Suprapubic skin (tissue), 4 donors: Measurements from ENCODE around the gene PKM. TPM values are rescaled to one million over a fixed set of nuclear protein-coding genes. Genes with fewer than 3 reads are reported as not detected.
A peak's percentile ranks its signal among the peaks of the same experiment; 100 is the strongest.

Source experiments
- DNase-seq, 2 donors: peaks; one replicate each; pipeline ENCODE4 v3.0.0-alpha.2; 2019; ENCODE audit warnings: low spot score in 2 of 2
- H3K27ac ChIP-seq: fragments of 200-600 bp; sonication (generic); one replicate; pipeline ENCODE4 v1.5.1; 2019
- H3K27me3 ChIP-seq: fragments of 200-600 bp; sonication (generic); one replicate; pipeline ENCODE4 v1.5.1; 2019
- H3K36me3 ChIP-seq: fragments of 200-600 bp; sonication (generic); one replicate; pipeline ENCODE4 v1.5.1; 2019
- H3K4me1 ChIP-seq: fragments of 200-600 bp; sonication (generic); one replicate; pipeline ENCODE4 v1.5.1; 2019
- H3K4me3 ChIP-seq: fragments of 200-600 bp; sonication (generic); one replicate; pipeline ENCODE4 v1.5.1; 2019; ENCODE audit warnings: mild to moderate bottlenecking
- H3K9me3 ChIP-seq: fragments of 200-600 bp; sonication (generic); one replicate; pipeline ENCODE4 v1.5.1; 2019
- EP300 ChIP-seq: sonication (generic); formaldehyde crosslinking; IDR thresholded peaks from one replicate; pipeline ENCODE4 v1.6.1; 2017; ENCODE audit warnings: antibody characterized with exemption
- POLR2A ChIP-seq, 2 donors: fragments of 450-650 bp; IDR thresholded peaks; one replicate each; pipeline ENCODE4 v1.6.1; 2017; ENCODE audit warnings: antibody characterized with exemption in 2 of 2, mild to moderate bottlenecking in 2 of 2, moderate library complexity in 2 of 2
- POLR2AphosphoS5 ChIP-seq, 3 donors: sonication (generic); formaldehyde crosslinking; IDR thresholded peaks; one replicate each; pipeline ENCODE4 v1.6.1; 2017; ENCODE audit warnings: antibody characterized with exemption in 3 of 3
- WGBS: methylation state at CpG from one replicate; pipeline ENCODE4 v1.1.5; 2018; 5-methylcytosine and 5-hydroxymethylcytosine counted together
- total RNA-seq, 4 donors: library from RNA; depleted of rRNA; stranded (reverse); fragments of >200 nt; gene quantifications; one replicate each; pipeline ENCODE4 v1.1.0, GENCODE V29; 2016
- TF ChIP-seq, protein P1 (sequence below), 2 donors: fragments of 200-600 bp in 1 of 2; fragments of 450-650 bp in 1 of 2; sonication (generic) in 1 of 2; IDR thresholded peaks; one replicate each; pipeline ENCODE4 v1.5.1; 2016 to 2019; ENCODE audit warnings: antibody characterized with exemption in 2 of 2, mild to moderate bottlenecking in 1 of 2, moderate library complexity in 1 of 2

Gene PKM
- total RNA-seq, 4 donors from 2014 or later, result 294 to 522 (median 411) TPM

DNA sequence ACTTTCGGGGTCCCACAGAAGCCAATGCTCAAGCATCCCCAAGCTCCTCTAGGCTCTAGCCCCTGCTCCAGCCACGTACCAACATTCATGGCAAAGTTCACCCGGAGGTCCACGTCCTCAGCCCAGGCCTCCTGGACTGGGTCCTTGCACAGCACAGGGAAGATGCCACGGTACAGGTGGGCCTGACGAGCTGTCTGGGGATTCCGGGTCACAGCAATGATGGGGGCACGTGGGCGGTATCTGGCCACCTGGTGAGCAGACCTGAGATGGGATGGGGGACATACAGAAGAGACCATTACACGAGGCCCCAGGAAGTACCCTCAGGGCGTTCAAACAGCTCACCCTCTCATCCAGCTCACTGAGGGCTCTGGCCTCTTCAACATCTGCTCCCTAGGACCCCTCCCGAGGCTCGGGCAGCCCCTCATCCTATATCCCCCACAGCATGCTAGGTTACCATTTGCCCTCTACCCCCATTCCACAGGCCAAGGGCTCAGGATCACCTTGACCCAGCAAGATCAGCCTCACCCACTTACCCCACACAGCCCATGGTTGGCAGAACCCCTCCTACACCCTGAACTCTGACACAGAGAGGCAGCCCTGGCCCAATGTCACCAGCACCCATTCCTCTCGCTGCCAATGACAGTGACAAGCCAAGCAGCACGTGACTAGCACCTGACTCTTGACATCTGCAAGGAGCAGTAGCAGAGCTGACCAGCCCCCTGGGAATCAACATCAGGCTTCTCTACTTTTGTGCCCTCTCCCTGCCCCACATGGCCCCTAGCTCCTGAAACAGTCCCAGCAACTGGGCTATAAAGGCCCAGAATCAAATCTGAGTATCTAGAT is 30.4 kb downstream of the PKM start:
- no peak for TF ChIP-seq POLR2A (IDR thresholded peaks at IDR 0.05)
- TF ChIP-seq, protein P1, sequence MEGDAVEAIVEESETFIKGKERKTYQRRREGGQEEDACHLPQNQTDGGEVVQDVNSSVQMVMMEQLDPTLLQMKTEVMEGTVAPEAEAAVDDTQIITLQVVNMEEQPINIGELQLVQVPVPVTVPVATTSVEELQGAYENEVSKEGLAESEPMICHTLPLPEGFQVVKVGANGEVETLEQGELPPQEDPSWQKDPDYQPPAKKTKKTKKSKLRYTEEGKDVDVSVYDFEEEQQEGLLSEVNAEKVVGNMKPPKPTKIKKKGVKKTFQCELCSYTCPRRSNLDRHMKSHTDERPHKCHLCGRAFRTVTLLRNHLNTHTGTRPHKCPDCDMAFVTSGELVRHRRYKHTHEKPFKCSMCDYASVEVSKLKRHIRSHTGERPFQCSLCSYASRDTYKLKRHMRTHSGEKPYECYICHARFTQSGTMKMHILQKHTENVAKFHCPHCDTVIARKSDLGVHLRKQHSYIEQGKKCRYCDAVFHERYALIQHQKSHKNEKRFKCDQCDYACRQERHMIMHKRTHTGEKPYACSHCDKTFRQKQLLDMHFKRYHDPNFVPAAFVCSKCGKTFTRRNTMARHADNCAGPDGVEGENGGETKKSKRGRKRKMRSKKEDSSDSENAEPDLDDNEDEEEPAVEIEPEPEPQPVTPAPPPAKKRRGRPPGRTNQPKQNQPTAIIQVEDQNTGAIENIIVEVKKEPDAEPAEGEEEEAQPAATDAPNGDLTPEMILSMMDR (IDR thresholded peaks at IDR 0.05), result no peak
- peaks cover 49% of the 10 kb centered on the region for H3K4me1 ChIP-seq
- H3K27me3 ChIP-seq, result no peaks in the 10 kb centered on the region
- no peaks in the 10 kb centered on the region for H3K9me3 ChIP-seq
- WGBS, result 74% methylated on average over 15 of the region's 15 CpGs
- H3K36me3 ChIP-seq, result peaks cover 70% of the 10 kb centered on the region
- no peak overlapping the region for H3K4me3 ChIP-seq
- H3K27ac ChIP-seq, result no peak overlapping the region
- DNase-seq, result no peak

DNA sequence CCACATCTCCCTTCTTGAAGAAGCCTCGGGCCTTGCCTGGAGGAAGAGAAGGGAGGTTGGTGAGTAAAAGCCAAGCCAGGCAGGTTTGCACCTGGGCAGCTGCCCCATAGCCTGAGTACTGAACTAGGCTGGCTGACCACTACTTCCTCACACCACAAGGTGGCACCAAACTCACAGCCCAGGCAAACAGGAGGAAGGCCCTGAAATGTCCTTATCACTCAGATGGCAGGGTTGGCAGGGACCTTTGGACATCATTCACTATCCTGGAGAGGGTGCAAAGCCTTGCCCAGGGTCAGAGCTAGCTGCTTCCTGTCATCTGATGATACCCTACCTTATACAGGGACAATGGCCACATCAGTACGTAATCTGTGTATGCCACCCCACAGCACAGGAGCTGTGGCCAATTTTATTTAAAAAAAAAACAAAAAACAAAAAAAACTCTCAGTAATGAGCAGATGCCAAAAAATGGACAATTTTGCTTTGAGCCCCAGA is 31.2 kb downstream of the PKM start:
- Histone ChIP-seq H3K4me3 (no peak overlapping the region), H3K9me3 (no peaks in the 10 kb centered on the region), H3K27ac (no peak overlapping the region), H3K4me1 (peaks cover 52% of the 10 kb centered on the region), H3K36me3 (peaks cover 63% of the 10 kb centered on the region), H3K27me3 (no peaks in the 10 kb centered on the region)
- TF ChIP-seq, protein P1 (IDR thresholded peaks at IDR 0.05), result peak; percentile 89 to 95
- TF ChIP-seq POLR2A (IDR thresholded peaks at IDR 0.05), result no peak
- DNase-seq, result peak; percentile 81 to 83
- 42% methylated on average over 2 of the region's 2 CpGs for WGBS

DNA sequence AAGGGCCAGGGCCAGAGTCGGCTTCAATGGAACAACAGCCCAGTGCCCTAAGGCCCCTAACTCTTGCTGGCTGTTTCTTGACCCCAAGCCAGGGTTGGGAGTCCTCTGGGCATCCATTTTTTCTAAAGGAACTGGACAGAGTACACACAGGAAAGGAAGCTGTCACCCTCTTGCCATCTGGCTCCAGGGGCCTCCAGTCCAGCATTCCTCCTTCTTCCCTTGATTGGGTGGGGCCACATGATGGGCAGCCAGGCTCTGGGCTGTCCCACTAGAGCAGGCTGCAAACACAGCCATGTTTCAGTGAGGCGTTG is 31.8 kb downstream of the PKM start:
- Histone ChIP-seq H3K27me3 (no peaks in the 10 kb centered on the region), H3K4me1 (peaks cover 46% of the 10 kb centered on the region), H3K36me3 (peaks cover 57% of the 10 kb centered on the region), H3K9me3 (no peaks in the 10 kb centered on the region), H3K27ac (no peak overlapping the region), H3K4me3 (no peak overlapping the region)
- no peak for TF ChIP-seq EP300
- TF ChIP-seq, protein P1 (IDR thresholded peaks at IDR 0.05), result no peak
- no peak for TF ChIP-seq POLR2A (IDR thresholded peaks at IDR 0.05)
- TF ChIP-seq POLR2AphosphoS5 (IDR thresholded peaks at IDR 0.05), result no peak
- DNase-seq, result peak in 1 of 2 donors; percentile 18
- WGBS, result 75% methylated on average over 2 of the region's 2 CpGs

DNA sequence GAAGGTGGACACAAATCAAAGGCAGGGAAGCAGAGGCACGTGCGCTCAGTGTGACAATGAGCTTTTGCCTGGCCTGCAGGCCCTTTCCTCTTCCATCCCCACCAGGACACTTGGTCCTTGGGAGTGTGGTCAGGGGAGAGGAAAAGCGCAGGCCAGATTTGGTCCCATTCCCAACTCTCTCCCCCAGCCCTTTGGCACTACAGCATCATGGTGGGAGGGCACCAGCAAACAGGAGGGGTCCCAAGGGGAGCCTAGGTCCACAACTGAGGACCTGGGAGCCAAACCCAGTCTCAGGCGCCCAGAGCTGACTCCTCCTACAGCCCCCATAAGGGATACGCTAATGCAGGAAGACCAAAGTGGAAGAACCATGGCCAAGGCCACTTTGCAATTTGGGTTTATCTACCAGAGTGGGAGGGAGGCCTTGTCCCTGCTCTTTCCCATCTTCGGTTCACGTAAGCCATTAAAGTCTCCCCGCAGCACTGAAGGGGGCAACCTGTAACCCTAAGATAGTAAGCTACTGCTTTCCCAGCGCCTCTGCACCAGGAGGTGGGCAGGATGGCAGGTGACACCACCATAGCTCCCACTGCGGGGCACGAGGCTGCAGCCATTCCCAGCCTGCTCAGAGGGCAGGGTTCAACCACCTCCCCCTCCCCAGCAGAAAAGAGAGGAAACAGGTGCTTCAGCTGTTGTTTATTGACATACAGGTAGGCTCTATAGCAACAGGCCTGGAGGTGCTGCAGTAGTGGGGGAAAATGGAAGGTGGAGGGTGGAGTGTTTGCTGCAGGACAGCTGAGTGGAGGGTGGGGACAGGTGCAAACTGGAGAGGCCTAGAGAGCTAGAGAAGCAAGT is 32.4 kb downstream of the PKM start:
- 69% methylated on average over 6 of the region's 11 CpGs for WGBS
- no peaks in the 10 kb centered on the region for H3K9me3 ChIP-seq
- no peak overlapping the region for H3K4me3 ChIP-seq
- H3K4me1 ChIP-seq, result peaks cover 41% of the 10 kb centered on the region
- TF ChIP-seq EP300, result no peak
- TF ChIP-seq POLR2AphosphoS5 (IDR thresholded peaks at IDR 0.05), result no peak
- no peak for TF ChIP-seq POLR2A (IDR thresholded peaks at IDR 0.05)
- TF ChIP-seq, protein P1 (IDR thresholded peaks at IDR 0.05), result no peak
- no peaks in the 10 kb centered on the region for H3K27me3 ChIP-seq
- H3K36me3 ChIP-seq, result peaks cover 51% of the 10 kb centered on the region
- no peak for DNase-seq
- no peak overlapping the region for H3K27ac ChIP-seq
